Ascending aorta (tissue), 2 donors: Measurements from ENCODE around the gene PRC1. TPM values are rescaled to one million over a fixed set of nuclear protein-coding genes. Genes with fewer than 3 reads are reported as not detected.

ENCODE experiments used
- DNase-seq, 2 donors: peaks; one replicate each; pipeline ENCODE4 v3.0.0-alpha.2; 2019; ENCODE audit warnings: low spot score in 2 of 2
- H3K27ac ChIP-seq, 2 donors: fragments of 200-600 bp; sonication (generic); one replicate each; pipeline ENCODE4 v1.5.1; 2016 to 2017; ENCODE audit warnings: mild to moderate bottlenecking in 1 of 2
- H3K27me3 ChIP-seq: fragments of 200-600 bp; sonication (generic); one replicate; pipeline ENCODE4 v1.5.1; 2017
- H3K36me3 ChIP-seq, 2 donors: fragments of 200-600 bp; sonication (generic); one replicate each; pipeline ENCODE4 v1.5.1; 2016
- H3K4me1 ChIP-seq, 2 donors: fragments of 200-600 bp; sonication (generic); one replicate each; pipeline ENCODE4 v1.5.1; 2016 to 2017; ENCODE audit warnings: mild to moderate bottlenecking in 1 of 2
- H3K4me3 ChIP-seq, 2 donors: fragments of 200-600 bp; sonication (generic); one replicate each; pipeline ENCODE4 v1.5.1; 2016 to 2017; ENCODE audit warnings: mild to moderate bottlenecking in 1 of 2
- H3K9me3 ChIP-seq, 2 donors: fragments of 200-600 bp; sonication (generic); one replicate each; pipeline ENCODE4 v1.5.1; 2016
- CTCF ChIP-seq, 3 experiments: fragments of 200-600 bp in 2 of 3; fragments of 450-650 bp in 1 of 3; sonication (generic) in 2 of 3; IDR thresholded peaks; one replicate each; pipeline ENCODE4 v1.5.1; 2016 to 2019; ENCODE audit warnings: antibody characterized with exemption in 3 of 3, mild to moderate bottlenecking in 1 of 3, moderate library complexity in 1 of 3
- intact Hi-C: fragments of 100-400 bp; cut with DNase I; formaldehyde crosslinking; loops from one replicate; pipeline ENCODE4 v1.15.1; 2023
- total RNA-seq: library from RNA; depleted of rRNA; stranded (reverse); fragments of >200 nt; gene quantifications from one replicate; pipeline ENCODE4 v1.1.0, GENCODE V29; 2016

The PRC1 gene
- total RNA-seq, 1 donor from 2014 or later = 29.1 TPM

- Histone ChIP-seq H3K36me3 (peaks cover 35 to 56% of the 10 kb centered on the region in 2 donors), H3K27ac (no peak overlapping the region), H3K4me1 (peaks cover 2 to 4% of the 10 kb centered on the region in 2 donors), H3K9me3 (no peaks in the 10 kb centered on the region), H3K27me3 (no peaks in the 10 kb centered on the region), H3K4me3 (no peak overlapping the region)
- intact Hi-C loops = no loop called here
- no peak for DNase-seq
- TF ChIP-seq CTCF (IDR thresholded peaks at IDR 0.05) = no peak
Observed at GRCh38 chr15:90998737-90999136, 4.4 kb upstream of the PRC1 start.

- intact Hi-C loops = loop anchor here (1.0 kb wide), 3 partner anchors 28 to 92 kb away; partner anchors contain the start of gene VPS33B
- peak overlapping the region; percentile 92 to 95 for H3K27ac ChIP-seq
- DNase-seq = no peak
Observed at GRCh38 chr15:90994059-90994416, 297 bp downstream of the PRC1 start.

GRCh38 chr15:90991587-90992285, 2.6 kb downstream of the PRC1 start:
- DNase-seq = no peak
- Histone ChIP-seq H3K9me3 (no peaks in the 10 kb centered on the region), H3K27ac (no peak overlapping the region), H3K36me3 (no peaks in the 10 kb centered on the region), H3K27me3 (no peaks in the 10 kb centered on the region), H3K4me3 (no peak overlapping the region), H3K4me1 (peaks cover 4 to 5% of the 10 kb centered on the region in 2 donors)
- intact Hi-C loops = no loop called here
- no peak for TF ChIP-seq CTCF (IDR thresholded peaks at IDR 0.05)

More at GRCh38 chr15:90994059-90994416, 297 bp downstream of the PRC1 start:
- Histone ChIP-seq H3K4me1 (peaks cover 4 to 5% of the 10 kb centered on the region in 2 donors), H3K36me3 (peaks cover 0 to 11% of the 10 kb centered on the region in 2 donors), H3K9me3 (no peaks in the 10 kb centered on the region), H3K27me3 (no peaks in the 10 kb centered on the region), H3K4me3 (peak overlapping the region; percentile 82 to 89)
- TF ChIP-seq CTCF (IDR thresholded peaks at IDR 0.05) = no peak

- Histone ChIP-seq H3K27ac (no peak overlapping the region), H3K4me1 (peaks cover 4 to 5% of the 10 kb centered on the region in 2 donors), H3K4me3 (no peak overlapping the region), H3K36me3 (no peaks in the 10 kb centered on the region), H3K27me3 (no peaks in the 10 kb centered on the region), H3K9me3 (no peaks in the 10 kb centered on the region)
- no peak for DNase-seq
- TF ChIP-seq CTCF (IDR thresholded peaks at IDR 0.05) = no peak
- intact Hi-C loops = no loop called here
Observed at GRCh38 chr15:90990446-90990845, 3.9 kb downstream of the PRC1 start.

GRCh38 chr15:90989040-90989768, 5.1 kb downstream of the PRC1 start:
- Histone ChIP-seq H3K9me3 (no peaks in the 10 kb centered on the region), H3K4me1 (peaks cover 4 to 5% of the 10 kb centered on the region in 2 donors), H3K27ac (no peak overlapping the region), H3K4me3 (no peak overlapping the region), H3K36me3 (no peaks in the 10 kb centered on the region), H3K27me3 (no peaks in the 10 kb centered on the region)
- no peak for TF ChIP-seq CTCF (IDR thresholded peaks at IDR 0.05)
- intact Hi-C loops = no loop called here
- no peak for DNase-seq
